Activated naive CD4-positive, alpha-beta T cell treated with anti-CD3 and anti-CD28 coated beads, Interleukin-2, amount 50 U/mL, for 72 hours (primary cell): ENCODE results near the gene OLFM1. TPM values are rescaled to one million over a fixed set of nuclear protein-coding genes. Genes with fewer than 3 reads are reported as not detected.

Experiments
- ATAC-seq, 2 donors: fragments of 150-1000 bp; cut with Tn5 transposase; 2 replicates each; pipeline ENCODE4 v1.10.0; 2021; ENCODE audit warnings: mild to moderate bottlenecking in 2 of 2, moderate library complexity in 2 of 2
- DNase-seq, 2 donors: peaks; one replicate each; pipeline ENCODE4 v3.0.0; 2021 to 2022; ENCODE audit warnings: low spot score in 2 of 2
- H3K27ac Mint-ChIP-seq, 2 donors: one replicate each; pipeline ENCODE4 v1.8.0; 2022; ENCODE audit warnings: mild to moderate bottlenecking in 2 of 2, mixed read lengths in 2 of 2
- H3K36me3 Mint-ChIP-seq, 2 donors: one replicate each; pipeline ENCODE4 v1.8.0; 2022; ENCODE audit warnings: mixed read lengths in 2 of 2
- H3K9me3 Mint-ChIP-seq, 2 donors: one replicate each; pipeline ENCODE4 v1.8.0; 2022; ENCODE audit warnings: mixed read lengths in 2 of 2
- total RNA-seq, 2 donors: library from RNA; stranded (reverse); gene quantifications; one replicate each; pipeline ENCODE4 v1.2.3, GENCODE V29; 2022

Gene OLFM1
- total RNA-seq, 2 donors from 2014 or later = not detected

GRCh38 chr9:135070964-135071735 is 16.3 kb upstream of the OLFM1 start:
- DNase-seq (no peak), ATAC-seq (no peak)
- Mint-ChIP-seq H3K36me3 (no peaks in the 10 kb centered on the region), H3K9me3 (no peaks in the 10 kb centered on the region), H3K27ac (no peak overlapping the region)

GRCh38 chr9:135073081-135073740 is 14.3 kb upstream of the OLFM1 start:
- Mint-ChIP-seq H3K9me3 (no peaks in the 10 kb centered on the region), H3K36me3 (no peaks in the 10 kb centered on the region), H3K27ac (no peak overlapping the region)
- ATAC-seq (no peak), DNase-seq (peak in 1 of 2 donors; percentile 3)

GRCh38 chr9:135073741-135074305 is 13.6 kb upstream of the OLFM1 start:
- ATAC-seq = no peak
- H3K27ac Mint-ChIP-seq = no peak overlapping the region
- no peaks in the 10 kb centered on the region for H3K36me3 Mint-ChIP-seq
- H3K9me3 Mint-ChIP-seq = no peaks in the 10 kb centered on the region
- DNase-seq = peak in 1 of 2 donors; percentile 30

- no peaks in the 10 kb centered on the region for H3K9me3 Mint-ChIP-seq
Observed at GRCh38 chr9:135074354-135075233, 12.9 kb upstream of the OLFM1 start.

GRCh38 chr9:135075234-135076142 is 12.0 kb upstream of the OLFM1 start:
- no peak overlapping the region for H3K27ac Mint-ChIP-seq
- H3K36me3 Mint-ChIP-seq = no peaks in the 10 kb centered on the region
- no peaks in the 10 kb centered on the region for H3K9me3 Mint-ChIP-seq
- no peak for DNase-seq
- no peak for ATAC-seq

More at GRCh38 chr9:135074354-135075233, 12.9 kb upstream of the OLFM1 start:
- no peak overlapping the region for H3K27ac Mint-ChIP-seq
- ATAC-seq (no peak), DNase-seq (no peak)
- no peaks in the 10 kb centered on the region for H3K36me3 Mint-ChIP-seq

- no peaks in the 10 kb centered on the region for H3K9me3 Mint-ChIP-seq
- no peak for DNase-seq
- no peaks in the 10 kb centered on the region for H3K36me3 Mint-ChIP-seq
- ATAC-seq = no peak
- no peak overlapping the region for H3K27ac Mint-ChIP-seq
Observed at GRCh38 chr9:135076143-135076875, 11.2 kb upstream of the OLFM1 start.

GRCh38 chr9:135076876-135077430 is 10.5 kb upstream of the OLFM1 start:
- DNase-seq (no peak), ATAC-seq (no peak)
- H3K27ac Mint-ChIP-seq = no peak overlapping the region
- H3K36me3 Mint-ChIP-seq = no peaks in the 10 kb centered on the region
- H3K9me3 Mint-ChIP-seq = no peaks in the 10 kb centered on the region

DNA sequence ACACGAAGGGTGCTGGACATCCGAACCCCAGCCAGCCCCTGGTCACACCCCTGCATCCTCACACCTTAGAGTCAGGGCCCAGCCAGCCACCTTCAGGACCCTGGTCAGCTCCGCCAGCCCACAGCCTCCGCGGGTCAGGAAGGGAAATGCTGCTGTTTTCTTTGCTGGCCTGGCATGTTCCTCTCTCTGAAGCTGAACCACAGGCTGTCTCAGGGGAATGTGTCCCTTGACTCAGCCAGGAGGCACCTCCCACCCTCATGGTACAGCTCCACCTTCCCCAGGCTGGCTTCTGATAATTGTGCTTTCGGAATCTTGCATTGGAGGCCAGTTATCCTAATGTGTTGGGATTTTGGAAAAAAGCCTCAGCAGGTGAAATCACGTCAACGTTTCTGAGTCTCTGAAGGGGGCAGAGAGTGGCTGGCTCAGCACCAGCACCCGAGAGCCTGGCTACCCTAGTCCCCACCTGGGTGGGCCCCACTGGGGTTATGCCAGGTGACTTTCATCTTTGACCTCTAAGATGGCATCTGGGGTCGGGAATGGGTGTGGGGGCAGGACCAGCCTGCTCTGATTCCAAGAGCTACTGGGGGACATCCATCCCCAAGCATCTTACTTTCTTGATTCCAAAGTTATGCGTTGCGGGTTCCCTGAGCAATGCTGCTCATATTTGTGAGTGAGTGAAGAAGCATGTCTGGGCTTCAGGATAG is 9.8 kb upstream of the OLFM1 start:
- H3K27ac Mint-ChIP-seq = no peak overlapping the region
- no peaks in the 10 kb centered on the region for H3K9me3 Mint-ChIP-seq
- DNase-seq (no peak), ATAC-seq (no peak)
- no peaks in the 10 kb centered on the region for H3K36me3 Mint-ChIP-seq

GRCh38 chr9:135078361-135078821 is 9.1 kb upstream of the OLFM1 start:
- no peak overlapping the region for H3K27ac Mint-ChIP-seq
- H3K36me3 Mint-ChIP-seq = no peaks in the 10 kb centered on the region
- no peaks in the 10 kb centered on the region for H3K9me3 Mint-ChIP-seq
- no peak for ATAC-seq
- no peak for DNase-seq

DNA sequence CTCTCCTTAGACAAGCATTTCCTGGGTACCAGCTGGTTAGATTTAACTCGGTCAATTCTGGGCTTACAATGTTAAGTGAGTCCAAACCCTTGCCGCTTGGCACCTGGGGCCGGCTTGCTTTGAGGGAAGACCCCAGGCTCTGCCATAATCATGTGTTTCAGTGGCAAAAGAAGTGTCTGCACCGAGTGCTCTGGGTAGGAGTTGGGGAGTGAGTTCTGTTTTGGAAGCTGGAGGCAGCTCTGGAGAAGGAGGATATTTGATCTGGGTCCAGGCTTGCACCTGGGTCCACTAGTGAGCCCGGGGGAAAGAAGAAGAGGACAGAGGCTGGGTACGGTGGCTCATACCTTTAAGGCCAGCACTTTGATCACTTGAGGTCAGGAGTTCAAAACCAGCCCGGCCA is 8.4 kb upstream of the OLFM1 start:
- DNase-seq = no peak
- Mint-ChIP-seq H3K27ac (no peak overlapping the region), H3K9me3 (no peaks in the 10 kb centered on the region), H3K36me3 (no peaks in the 10 kb centered on the region)
- no peak for ATAC-seq

DNA sequence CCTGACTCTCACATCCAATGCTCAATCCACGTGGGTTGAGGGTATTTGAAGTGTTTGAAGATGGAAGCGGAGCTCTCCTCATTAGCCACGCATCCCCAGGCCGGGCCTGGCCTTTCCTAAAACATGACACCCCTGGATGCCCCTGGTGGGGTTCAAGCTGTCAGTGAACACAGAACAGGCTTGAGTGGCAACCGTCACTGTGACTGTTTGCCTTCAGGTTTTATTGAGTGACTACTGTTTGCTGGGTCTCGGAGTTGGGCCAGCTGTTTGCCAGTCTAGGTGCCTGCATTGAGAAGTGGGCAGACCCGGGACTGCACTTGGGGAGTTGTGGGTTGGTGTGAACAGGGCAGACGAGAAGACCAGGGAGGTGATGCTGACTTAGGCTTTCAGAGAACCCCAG is 7.8 kb upstream of the OLFM1 start:
- ATAC-seq (no peak), DNase-seq (no peak)
- H3K27ac Mint-ChIP-seq = no peak overlapping the region
- H3K36me3 Mint-ChIP-seq = no peaks in the 10 kb centered on the region
- no peaks in the 10 kb centered on the region for H3K9me3 Mint-ChIP-seq

DNA sequence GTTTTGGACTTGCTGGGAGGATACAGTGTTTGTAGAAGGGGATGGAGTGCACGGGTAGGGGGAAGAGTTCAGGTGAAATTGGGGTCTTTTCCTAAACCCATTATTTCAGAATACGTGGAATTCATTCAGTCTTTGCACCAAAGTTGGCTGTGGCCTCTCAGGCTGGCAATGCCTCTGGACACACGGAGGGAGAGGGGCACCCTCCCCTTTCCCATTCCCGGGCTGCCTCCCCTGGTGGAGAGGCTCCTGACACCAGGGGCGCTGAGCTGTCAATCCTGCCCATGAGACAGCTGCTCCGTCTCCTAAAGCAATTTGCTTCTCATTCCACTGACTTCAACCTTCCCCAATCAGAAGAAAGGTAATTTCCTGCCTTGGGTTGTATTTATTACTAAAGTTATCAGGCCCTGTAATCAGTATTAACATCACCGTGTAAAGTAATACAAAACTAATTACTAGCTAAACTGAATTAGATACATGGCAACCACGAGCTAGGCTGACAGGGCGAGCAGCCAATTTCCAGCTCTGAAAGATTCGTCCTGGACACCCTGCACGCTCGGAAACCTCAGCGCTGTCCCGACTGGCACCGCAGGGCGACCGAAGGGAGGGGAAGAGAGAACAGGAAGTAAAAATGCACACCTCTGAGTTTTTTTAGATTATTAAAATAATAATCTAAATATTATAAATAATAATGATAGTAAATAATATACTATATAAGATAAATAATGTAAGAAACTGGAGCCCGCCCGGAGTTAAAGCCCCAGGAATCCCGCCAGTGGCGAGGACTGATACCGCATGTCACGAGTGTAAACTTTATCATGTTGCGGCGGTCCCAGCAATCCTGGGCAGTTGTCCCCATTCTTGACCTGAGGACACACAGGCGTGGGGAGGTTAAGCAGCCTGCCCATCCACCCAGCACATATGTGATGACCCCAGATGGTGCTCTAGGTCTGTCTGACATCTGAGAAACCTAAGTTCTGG is 6.9 kb upstream of the OLFM1 start:
- no peak for ATAC-seq
- H3K36me3 Mint-ChIP-seq = no peaks in the 10 kb centered on the region
- DNase-seq = peak in 1 of 2 donors; percentile 18
- H3K9me3 Mint-ChIP-seq = no peaks in the 10 kb centered on the region
- no peak overlapping the region for H3K27ac Mint-ChIP-seq

GRCh38 chr9:135081264-135081660 is 6.2 kb upstream of the OLFM1 start:
- H3K36me3 Mint-ChIP-seq = peaks cover 0 to 5% of the 10 kb centered on the region in 2 donors
- no peaks in the 10 kb centered on the region for H3K9me3 Mint-ChIP-seq
- ATAC-seq (no peak), DNase-seq (peak in 1 of 2 donors; percentile 45)
- H3K27ac Mint-ChIP-seq = no peak overlapping the region
